K562 (cell line): ENCODE measurements around the gene ACBD5. TPM values are rescaled to one million over a fixed set of nuclear protein-coding genes. Genes with fewer than 3 reads are reported as not detected.

ENCODE experiments used
- MCM2 ChIP-seq: fragments of 450-650 bp; IDR thresholded peaks from 2 replicates; pipeline ENCODE4 v1.6.1; 2017; ENCODE audit warnings: low read depth, mild to moderate bottlenecking
- polyA plus RNA-seq, 8 experiments: library from polyadenylated mRNA; depleted of rRNA in 4 of 8; stranded (reverse) in 5 of 8; unstranded in 3 of 8; fragments of >200 nt; fragmentation: Nextera tagmentation in 2 of 8; fragmentation: Illumina TruSeq in 1 of 8; extraction: Ambion mirVana in 2 of 8; extraction: Trizol in 1 of 8; gene quantifications; 2 replicates each; pipeline versions ENCODE4 v1.2.1 to v1.2.3, GENCODE V29; 2011 to 2014; ENCODE audit warnings: inconsistent platforms in 1 of 8, missing spikeins in 1 of 8
- total RNA-seq, 7 experiments: library from RNA; depleted of rRNA in 6 of 7; stranded (reverse); fragments of >200 nt in 6 of 7; fragmentation: Illumina TruSeq in 2 of 7; extraction: Trizol in 2 of 7; gene quantifications; 2 replicates each; pipeline versions ENCODE4 v1.2.1 to v1.2.3, GENCODE V29; 2011 to 2021; ENCODE audit warnings: low replicate concordance in 1 of 7
- TF ChIP-seq, protein P1 (sequence below), 2 experiments: fragments of 450-650 bp; IDR thresholded peaks; 2 replicates each; pipeline ENCODE4 v1.6.1; 2016; ENCODE audit warnings: mild to moderate bottlenecking in 2 of 2, borderline replicate concordance in 1 of 2, low read depth in 1 of 2, moderate library complexity in 1 of 2
- TF ChIP-seq, protein P2 (sequence below): sonication (generic); formaldehyde crosslinking; IDR thresholded peaks from 2 replicates; pipeline ENCODE4 v1.8.0; 2022; ENCODE audit warnings: missing genetic modification reagents, mild to moderate bottlenecking, borderline replicate concordance

ACBD5 gene
- total and polyA plus RNA-seq, 9 of the 15 experiments (the other 6 are each of a cell fraction or from before 2014, with no cell fraction given), result 1.5 to 10.3 (median 7.8) TPM

DNA sequence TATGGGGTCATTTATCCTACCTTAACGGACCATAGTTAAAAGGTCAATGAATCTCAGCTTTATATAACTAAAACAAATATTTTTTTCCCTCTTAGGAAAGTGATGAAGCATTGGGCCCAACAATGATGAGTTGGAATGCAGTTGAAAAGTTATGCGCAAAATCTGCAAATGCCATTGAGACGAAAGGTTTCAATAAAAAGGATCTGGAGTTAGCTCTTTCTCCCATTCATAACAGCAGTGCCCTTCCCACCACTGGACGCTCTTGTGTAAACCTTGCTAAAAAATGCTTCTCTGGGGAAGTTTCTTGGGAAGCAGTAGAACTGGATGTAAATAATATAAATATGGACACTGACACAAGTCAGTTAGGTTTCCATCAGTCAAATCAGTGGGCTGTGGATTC is 70.7 kb downstream of the ACBD5 start (continued):
- TF ChIP-seq, protein P1, sequence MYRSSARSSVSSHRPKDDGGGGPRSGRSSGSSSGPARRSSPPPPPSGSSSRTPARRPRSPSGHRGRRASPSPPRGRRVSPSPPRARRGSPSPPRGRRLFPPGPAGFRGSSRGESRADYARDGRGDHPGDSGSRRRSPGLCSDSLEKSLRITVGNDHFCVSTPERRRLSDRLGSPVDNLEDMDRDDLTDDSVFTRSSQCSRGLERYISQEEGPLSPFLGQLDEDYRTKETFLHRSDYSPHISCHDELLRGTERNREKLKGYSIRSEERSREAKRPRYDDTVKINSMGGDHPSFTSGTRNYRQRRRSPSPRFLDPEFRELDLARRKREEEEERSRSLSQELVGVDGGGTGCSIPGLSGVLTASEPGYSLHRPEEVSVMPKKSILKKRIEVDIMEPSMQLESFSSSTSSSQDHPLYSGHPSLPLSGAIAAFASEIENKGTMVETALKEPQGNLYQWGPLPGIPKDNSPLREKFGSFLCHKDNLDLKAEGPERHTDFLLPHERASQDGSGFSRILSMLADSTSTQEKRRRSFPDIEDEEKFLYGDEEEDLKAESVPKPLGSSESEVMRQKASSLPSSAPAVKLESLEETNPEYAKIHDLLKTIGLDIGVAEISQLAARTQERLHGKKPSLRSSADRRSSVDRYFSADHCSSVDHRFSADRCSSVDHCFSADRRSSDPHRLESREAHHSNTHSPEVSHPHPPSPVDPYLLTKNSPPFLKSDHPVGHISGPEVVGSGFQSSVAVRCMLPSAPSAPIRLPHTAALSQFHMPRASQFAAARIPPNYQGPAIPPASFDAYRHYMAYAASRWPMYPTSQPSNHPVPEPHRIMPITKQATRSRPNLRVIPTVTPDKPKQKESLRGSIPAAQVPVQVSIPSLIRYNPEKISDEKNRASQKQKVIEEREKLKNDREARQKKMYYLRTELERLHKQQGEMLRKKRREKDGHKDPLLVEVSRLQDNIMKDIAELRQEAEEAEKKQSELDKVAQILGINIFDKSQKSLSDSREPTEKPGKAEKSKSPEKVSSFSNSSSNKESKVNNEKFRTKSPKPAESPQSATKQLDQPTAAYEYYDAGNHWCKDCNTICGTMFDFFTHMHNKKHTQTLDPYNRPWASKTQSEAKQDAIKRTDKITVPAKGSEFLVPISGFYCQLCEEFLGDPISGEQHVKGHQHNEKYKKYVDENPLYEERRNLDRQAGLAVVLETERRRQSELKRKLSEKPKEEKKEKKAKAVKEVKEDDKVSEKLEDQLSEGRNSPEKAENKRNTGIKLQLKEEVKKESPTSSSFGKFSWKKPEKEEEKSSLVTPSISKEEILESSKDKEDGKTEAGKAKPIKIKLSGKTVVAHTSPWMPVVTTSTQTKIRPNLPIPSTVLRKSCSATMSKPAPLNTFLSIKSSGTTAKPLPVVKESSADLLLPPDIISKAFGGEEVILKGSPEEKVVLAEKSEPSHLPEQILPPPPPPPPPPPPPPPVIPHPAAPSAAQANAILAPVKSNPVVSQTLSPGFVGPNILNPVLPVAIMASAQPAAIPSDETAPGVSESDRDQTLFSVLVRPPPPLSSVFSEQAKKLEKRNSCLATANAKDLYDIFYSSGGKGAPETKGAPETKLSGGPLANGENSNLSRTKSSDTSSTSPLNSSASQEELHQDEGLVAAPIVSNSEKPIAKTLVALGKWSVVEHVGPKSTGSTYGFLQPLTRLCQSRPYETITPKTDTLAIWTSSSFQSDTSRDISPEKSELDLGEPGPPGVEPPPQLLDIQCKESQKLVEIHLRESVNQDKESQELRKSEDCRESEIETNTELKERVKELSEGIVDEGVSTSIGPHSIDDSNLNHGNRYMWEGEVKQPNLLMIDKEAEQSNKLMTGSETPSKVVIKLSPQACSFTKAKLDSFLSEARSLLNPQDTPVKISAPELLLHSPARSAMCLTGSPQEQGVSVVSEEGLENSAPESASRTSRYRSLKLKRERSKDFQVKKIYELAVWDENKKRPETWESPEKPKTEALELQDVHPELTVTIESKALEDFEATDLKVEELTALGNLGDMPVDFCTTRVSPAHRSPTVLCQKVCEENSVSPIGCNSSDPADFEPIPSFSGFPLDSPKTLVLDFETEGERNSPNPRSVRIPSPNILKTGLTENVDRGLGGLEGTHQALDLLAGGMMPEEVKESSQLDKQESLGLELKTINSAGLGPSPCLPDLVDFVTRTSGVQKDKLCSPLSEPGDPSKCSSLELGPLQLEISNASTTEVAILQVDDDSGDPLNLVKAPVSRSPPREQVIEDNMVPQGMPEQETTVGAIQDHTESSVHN (IDR thresholded peaks at IDR 0.05; ENCODE audit: borderline replicate concordance in 1 of 2, low read depth in 1 of 2), result no peak
- TF ChIP-seq, protein P2, sequence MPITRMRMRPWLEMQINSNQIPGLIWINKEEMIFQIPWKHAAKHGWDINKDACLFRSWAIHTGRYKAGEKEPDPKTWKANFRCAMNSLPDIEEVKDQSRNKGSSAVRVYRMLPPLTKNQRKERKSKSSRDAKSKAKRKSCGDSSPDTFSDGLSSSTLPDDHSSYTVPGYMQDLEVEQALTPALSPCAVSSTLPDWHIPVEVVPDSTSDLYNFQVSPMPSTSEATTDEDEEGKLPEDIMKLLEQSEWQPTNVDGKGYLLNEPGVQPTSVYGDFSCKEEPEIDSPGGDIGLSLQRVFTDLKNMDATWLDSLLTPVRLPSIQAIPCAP (CRISPR knock-in tag), result no peak
- TF ChIP-seq MCM2, result no peak
